H1 (cell line): Measurements from ENCODE around the gene CASZ1. TPM values are rescaled to one million over a fixed set of nuclear protein-coding genes. Genes with fewer than 3 reads are reported as not detected.

ENCODE experiments used
- CTCF ChIA-PET: fragments of 300-600 bp; sonication (Branson Sonifier 250); formaldehyde crosslinking; loops from one replicate; lab custom pipeline; 2021; ENCODE audit not compliant: partially characterized antibody; lab: Charles Lee
- POLR2A ChIA-PET: fragments of 300-600 bp; sonication (Branson Sonifier 250); formaldehyde crosslinking; loops from one replicate; lab custom pipeline; 2021; ENCODE audit warnings: inconsistent platforms; ENCODE audit not compliant: partially characterized antibody; lab: Charles Lee
- DNase-seq, 2 experiments: peaks; one replicate each; pipeline versions ENCODE4 v3.0.0 to v3.0.0-alpha.2; 2010 to 2022; ENCODE audit warnings: low spot score in 2 of 2, low read depth in 1 of 2, mixed read lengths in 1 of 2
- FAIRE-seq: peaks from 2 replicates; lab custom pipeline; 2011; peaks lifted over from hg19 to GRCh38; lab: Jason Lieb, UNC
- H2AFZ ChIP-seq: 2 replicates; pipeline ENCODE4 v1.8.1; 2012; ENCODE audit warnings: low read length, inconsistent platforms
- H2AK5ac ChIP-seq: 2 replicates; pipeline ENCODE4 v1.6.1; 2013; ENCODE audit warnings: low read depth, low read length
- H2BK120ac ChIP-seq: replicated peaks from 2 replicates; pipeline ENCODE3; 2013; ENCODE audit warnings: low read depth, low read length, inconsistent platforms
- H2BK12ac ChIP-seq: 2 replicates; pipeline ENCODE4 v1.6.1; 2013; ENCODE audit warnings: low read depth, low read length
- H2BK15ac ChIP-seq: 2 replicates; pipeline ENCODE4 v1.6.1; 2013; ENCODE audit warnings: low read length
- H2BK20ac ChIP-seq: 2 replicates; pipeline ENCODE4 v1.6.1; 2013; ENCODE audit warnings: low read length
- H2BK5ac ChIP-seq: 2 replicates; pipeline ENCODE4 v1.6.1; 2013; ENCODE audit warnings: low read depth, low read length
- H3K14ac ChIP-seq: 2 replicates; pipeline ENCODE4 v1.6.1; 2013; ENCODE audit warnings: inconsistent platforms; ENCODE audit not compliant: insufficient read length
- H3K18ac ChIP-seq: 2 replicates; pipeline ENCODE4 v1.6.1; 2013; ENCODE audit warnings: low read length; ENCODE audit errors: extremely low read depth
- H3K23ac ChIP-seq: 2 replicates; pipeline ENCODE4 v1.6.1; 2013; ENCODE audit warnings: inconsistent platforms; ENCODE audit not compliant: insufficient read length
- H3K23me2 ChIP-seq: 2 replicates; pipeline ENCODE4 v1.6.1; 2013; ENCODE audit warnings: low read depth, low read length
- H3K27ac ChIP-seq: 2 replicates; pipeline ENCODE4 v1.6.1; 2011; ENCODE audit warnings: low read depth, low read length, inconsistent platforms
- H3K27me3 ChIP-seq, 4 experiments: replicated peaks in 1 of 4; 1 replicate in 1 of 4; 2 replicates in 3 of 4; pipeline versions ENCODE4 v1.6.1 to v1.8.1; 2011 to 2013; ENCODE audit warnings: low read length in 3 of 4, mild to moderate bottlenecking in 3 of 4, inconsistent platforms in 2 of 4, mixed read lengths in 2 of 4, moderate library complexity in 1 of 4; ENCODE audit not compliant: control insufficient read depth in 3 of 4, insufficient read depth in 3 of 4; ENCODE audit errors: extremely low read depth in 1 of 4
- H3K36me3 ChIP-seq, 4 experiments: 2 replicates each; pipeline versions ENCODE4 v1.6.1 to v1.8.1; 2011 to 2013; ENCODE audit warnings: mild to moderate bottlenecking in 4 of 4, low read length in 3 of 4, moderate library complexity in 2 of 4, control low read depth in 1 of 4, inconsistent platforms in 1 of 4; ENCODE audit not compliant: insufficient read depth in 4 of 4, control insufficient read depth in 2 of 4
- H3K4ac ChIP-seq: replicated peaks from 2 replicates; pipeline ENCODE3; 2013; ENCODE audit warnings: low read length, low read depth, mixed read lengths, inconsistent platforms; ENCODE audit not compliant: insufficient read length
- H3K4me1 ChIP-seq, 4 experiments: replicated peaks in 1 of 4; 1 replicate in 1 of 4; 2 replicates in 3 of 4; pipeline versions ENCODE4 v1.6.1 to v1.8.1; 2011 to 2013; ENCODE audit warnings: low read length in 3 of 4, inconsistent platforms in 2 of 4, mixed read lengths in 1 of 4; ENCODE audit not compliant: insufficient read depth in 4 of 4, control insufficient read depth in 3 of 4
- H3K4me2 ChIP-seq, 2 experiments: 2 replicates each; pipeline versions ENCODE4 v1.6.1 to v1.8.1; 2011 to 2013; ENCODE audit warnings: low read depth in 2 of 2, low read length in 2 of 2, control low read depth in 1 of 2, inconsistent platforms in 1 of 2, mild to moderate bottlenecking in 1 of 2; ENCODE audit not compliant: insufficient read depth in 1 of 2
- H3K4me3 ChIP-seq, 4 experiments: fragments of 200-600, 300-600 bp in 1 of 4; sonication (generic), shearing (Covaris generic), sonication (Bioruptor Twin) in 1 of 4; 2 replicates each; pipeline versions ENCODE4 v1.5.1 to v1.8.1; 2011 to 2016; ENCODE audit warnings: low read length in 4 of 4, low read depth in 3 of 4, control low read depth in 2 of 4, inconsistent platforms in 2 of 4, mild to moderate bottlenecking in 2 of 4, mixed read lengths in 1 of 4, moderate library complexity in 1 of 4; ENCODE audit not compliant: insufficient read depth in 2 of 4; ENCODE audit errors: extremely low read depth in 1 of 4
- H3K56ac ChIP-seq: replicated peaks from 2 replicates; pipeline ENCODE3; 2013; ENCODE audit warnings: low read depth, mild to moderate bottlenecking, mixed read lengths, low read length, inconsistent platforms; ENCODE audit not compliant: insufficient read length
- H3K79me1 ChIP-seq: 2 replicates; pipeline ENCODE4 v1.6.1; 2013; ENCODE audit warnings: low read depth, low read length, control low read depth
- H3K79me2 ChIP-seq, 2 experiments: 2 replicates each; pipeline versions ENCODE4 v1.6.1 to v1.8.1; 2012 to 2013; ENCODE audit warnings: low read length in 2 of 2, mild to moderate bottlenecking in 2 of 2, inconsistent platforms in 1 of 2; ENCODE audit not compliant: insufficient read depth in 2 of 2, control insufficient read depth in 1 of 2
- H3K9ac ChIP-seq, 4 experiments: replicated peaks in 1 of 4; 1 replicate in 1 of 4; 2 replicates in 3 of 4; pipeline versions ENCODE4 v1.6.1 to v1.8.1; 2011 to 2013; ENCODE audit warnings: low read depth in 3 of 4, low read length in 3 of 4, control low read depth in 2 of 4, mild to moderate bottlenecking in 2 of 4, moderate library complexity in 2 of 4, inconsistent platforms in 1 of 4; ENCODE audit errors: extremely low read depth in 1 of 4
- H3K9me3 ChIP-seq, 2 experiments: 2 replicates each; pipeline versions ENCODE4 v1.6.1 to v1.8.1; 2012 to 2013; ENCODE audit warnings: mild to moderate bottlenecking in 2 of 2, moderate library complexity in 2 of 2, control low read depth in 1 of 2, inconsistent platforms in 1 of 2, low read depth in 1 of 2, low read length in 1 of 2, mixed read lengths in 1 of 2; ENCODE audit not compliant: insufficient read depth in 2 of 2
- H4K20me1 ChIP-seq, 2 experiments: replicated peaks in 1 of 2; 2 replicates each; pipeline versions ENCODE3 to v1.8.1; 2011 to 2013; ENCODE audit warnings: inconsistent platforms in 2 of 2, low read length in 2 of 2, mild to moderate bottlenecking in 1 of 2; ENCODE audit not compliant: insufficient read depth in 2 of 2, control insufficient read depth in 1 of 2
- H4K5ac ChIP-seq: 2 replicates; pipeline ENCODE4 v1.6.1; 2013; ENCODE audit warnings: low read length, low read depth, mixed read lengths, inconsistent platforms; ENCODE audit not compliant: insufficient read length
- H4K8ac ChIP-seq: 2 replicates; pipeline ENCODE4 v1.8.0; 2013; ENCODE audit warnings: mild to moderate bottlenecking, moderate library complexity, low read length, inconsistent platforms; ENCODE audit not compliant: insufficient read depth; ENCODE audit errors: extremely low read depth
- H4K91ac ChIP-seq: replicated peaks from 2 replicates; pipeline ENCODE3; 2013; ENCODE audit warnings: low read length, mixed read lengths, inconsistent platforms; ENCODE audit not compliant: insufficient read length
- BCL11A ChIP-seq, 2 experiments: IDR thresholded peaks; one replicate each; pipeline ENCODE4 v1.6.1; 2011; ENCODE audit warnings: low read depth in 2 of 2, low read length in 2 of 2, mild to moderate bottlenecking in 2 of 2
- EZH2 ChIP-seq: fragments of 200-600 bp; sonication (generic); IDR thresholded peaks from 2 replicates; pipeline ENCODE4 v1.7.1; 2012; ENCODE audit warnings: low read depth, mild to moderate bottlenecking, moderate library complexity, low read length, inconsistent platforms; ENCODE audit not compliant: severe bottlenecking
- FOSL1 ChIP-seq: IDR thresholded peaks from 2 replicates; pipeline ENCODE4 v1.6.1; 2011; ENCODE audit warnings: mild to moderate bottlenecking, low read depth, low read length, moderate library complexity; ENCODE audit not compliant: insufficient read depth
- KDM4A ChIP-seq: IDR thresholded peaks from one replicate; pipeline ENCODE4 v1.7.1; 2012; ENCODE audit warnings: low read depth, mild to moderate bottlenecking, moderate library complexity, low read length, inconsistent platforms; ENCODE audit not compliant: severe bottlenecking
- MAFK ChIP-seq: IDR thresholded peaks from 2 replicates; pipeline ENCODE4 v1.6.1; 2012; ENCODE audit warnings: low read depth, mild to moderate bottlenecking, improper control_type of control experiment, low read length
- PHF8 ChIP-seq: fragments of 200-600 bp; sonication (generic); conservative IDR thresholded peaks from 2 replicates; pipeline ENCODE4 v1.7.1; 2012; ENCODE audit warnings: low read depth, mild to moderate bottlenecking, inconsistent platforms, low read length, moderate library complexity
- POLR2AphosphoS5 ChIP-seq: IDR thresholded peaks from 2 replicates; pipeline ENCODE4 v1.6.1; 2011; ENCODE audit warnings: low read depth, low read length
- TAF1 ChIP-seq: IDR thresholded peaks from 2 replicates; pipeline ENCODE4 v1.6.1; 2011; ENCODE audit warnings: mild to moderate bottlenecking, low read depth, low read length
- TAF7 ChIP-seq: optimal IDR thresholded peaks from 2 replicates; pipeline ENCODE3; 2011; ENCODE audit warnings: low read depth, mild to moderate bottlenecking, inconsistent platforms, low read length, moderate library complexity, borderline replicate concordance
- YY1 ChIP-seq: IDR thresholded peaks from 2 replicates; pipeline ENCODE4 v1.6.1; 2011; ENCODE audit warnings: low read depth, mild to moderate bottlenecking, low read length
- WGBS, 2 experiments: shearing (Covaris generic) in 1 of 2; methylation state at CpG; one replicate each; pipeline versions ENCODE4 v1.1.6 to v1.1.7; 2013 to 2015; ENCODE audit warnings: low lambda C conversion rate in 2 of 2, mixed read lengths in 2 of 2, inconsistent platforms in 1 of 2, low coverage in 1 of 2, missing lambda C conversion rate in 1 of 2; ENCODE audit not compliant: insufficient replicate concordance in 2 of 2, insufficient coverage in 1 of 2, insufficient read length in 1 of 2; ENCODE audit errors: extremely low coverage in 1 of 2, missing lambda C conversion rate in 1 of 2; 5-methylcytosine and 5-hydroxymethylcytosine counted together
- polyA plus RNA-seq, 7 experiments: library from polyadenylated mRNA; depleted of rRNA in 3 of 7; stranded (reverse) in 5 of 7; unstranded in 2 of 7; fragments of >200 nt in 5 of 7; fragments of 200-250 nt in 2 of 7; gene quantifications; 1 replicate in 5 of 7; 2 replicates in 1 of 7; 4 replicates in 1 of 7; pipeline versions ENCODE4 v1.2.1 to v1.2.3, GENCODE V29; 2011 to 2013; ENCODE audit warnings: missing spikeins in 2 of 7, mixed read lengths in 2 of 7
- total RNA-seq: library from RNA; stranded (reverse); fragmentation: NEBNext Ultra II Directional; extraction: Animal tissue kit (Norgen Biotek cat#: 25700); gene quantifications from 2 replicates; pipeline ENCODE4 v1.2.1, GENCODE V29; 2021

The CASZ1 gene
- total and polyA plus RNA-seq, 2 of the 8 experiments (the other 6 are each of a cell fraction or from before 2014, with no cell fraction given) = 4.4 to 7.7 TPM

DNA sequence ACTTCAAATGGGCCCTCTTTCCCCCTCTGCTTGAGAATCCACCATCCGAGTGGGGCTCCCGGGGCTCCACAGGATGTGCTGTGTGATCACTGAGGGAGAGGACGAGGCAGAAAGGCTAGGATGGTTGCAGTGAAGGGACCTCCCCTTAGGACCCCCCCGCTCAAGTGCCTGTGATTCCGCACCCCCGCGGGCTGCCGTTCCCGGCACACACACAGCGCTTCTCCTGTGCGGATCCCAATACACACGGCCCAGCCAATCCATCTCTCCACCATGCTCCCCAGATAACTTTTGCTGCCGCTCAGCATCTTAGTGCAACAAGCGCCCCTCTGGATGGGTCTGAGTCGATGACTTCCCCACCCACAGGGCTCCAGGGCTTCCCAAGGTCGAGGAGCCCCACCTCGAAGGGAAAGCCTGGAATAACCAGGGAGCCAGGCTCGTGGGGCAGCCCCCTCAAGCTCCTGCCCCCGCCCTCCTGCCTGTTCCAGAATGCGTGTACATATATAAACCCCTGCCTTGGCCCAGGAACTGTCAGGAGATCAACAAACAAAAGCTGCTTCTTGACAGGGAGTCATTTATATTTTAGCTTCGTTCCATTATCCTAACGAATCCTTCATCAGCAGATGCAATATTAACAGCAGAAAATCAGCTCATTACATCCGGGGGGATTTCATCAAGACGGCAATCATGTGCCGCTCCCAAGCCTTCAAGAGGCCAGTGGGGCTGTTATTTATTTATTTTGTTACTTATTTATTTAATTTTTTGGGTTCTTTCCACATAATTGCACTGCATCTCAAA is 83.7 kb downstream of the CASZ1 start:
- H2AFZ ChIP-seq = no peak overlapping the region
- CTCF ChIA-PET = interaction anchor here (0.8 to 2.0 kb wide), 5 partner anchors 14 to 197 kb away, joined by 3 to 6 read pairs (median 3); no protein-coding TSS in a partner anchor
- no peaks in the 10 kb centered on the region for H3K79me1 ChIP-seq
- TF ChIP-seq BCL11A (IDR thresholded peaks at IDR 0.05; ENCODE audit: low read depth in 2 of 2, low read length in 2 of 2) (no peak), TAF1 (no peak), PHF8 (no peak), POLR2AphosphoS5 (no peak), YY1 (no peak), FOSL1 (no peak), KDM4A (no peak), EZH2 (no peak), MAFK (no peak), TAF7 (no peak)
- H3K79me2 ChIP-seq = no peaks in the 10 kb centered on the region
- H3K23me2 ChIP-seq = peaks cover 6% of the 10 kb centered on the region; the same call in 1 of the 2 replicates
- H3K23ac ChIP-seq = no peak overlapping the region
- no peak overlapping the region for H3K27ac ChIP-seq
- WGBS, 2 experiments = 90% methylated on average over 25 of the region's 25 CpGs; no CpG with 5 or more reads in 1 of the 2 experiments
- H3K36me3 ChIP-seq = no peaks in the 10 kb centered on the region
- H3K4me3 ChIP-seq = no peak overlapping the region
- no peak overlapping the region; the same call in 1 of the 2 replicates for H3K18ac ChIP-seq
- no peak overlapping the region for H2BK20ac ChIP-seq
- H2BK5ac ChIP-seq = no peak overlapping the region
- no peaks in the 10 kb centered on the region for H4K20me1 ChIP-seq
- H3K4me1 ChIP-seq = peaks cover 0 to 36% (median 17%) of the 10 kb centered on the region in 4 experiments; a peak in 6 of 7 replicates
- no peak overlapping the region for H4K5ac ChIP-seq
- POLR2A ChIA-PET = interaction anchor here (1.1 to 2.8 kb wide), 2 partner anchors 9 to 11 kb away, joined by 3 to 9 read pairs; no protein-coding TSS in a partner anchor
- H3K4ac ChIP-seq = no peak overlapping the region
- H2BK120ac ChIP-seq = no peak overlapping the region
- peaks cover 0 to 2% (median 0%) of the 10 kb centered on the region in 4 experiments; a peak in 3 of 7 replicates for H3K27me3 ChIP-seq
- H2AK5ac ChIP-seq = no peak overlapping the region
- FAIRE-seq (no peak), DNase-seq (no peak)
- no peak overlapping the region for H2BK15ac ChIP-seq
- H3K4me2 ChIP-seq = no peak overlapping the region
- H2BK12ac ChIP-seq = no peak overlapping the region
- no peak overlapping the region for H3K56ac ChIP-seq
- H3K9ac ChIP-seq = no peak overlapping the region
- no peak overlapping the region for H3K14ac ChIP-seq
- no peak overlapping the region for H4K8ac ChIP-seq
- no peak overlapping the region for H4K91ac ChIP-seq
- no peaks in the 10 kb centered on the region for H3K9me3 ChIP-seq
